Muscle layer of duodenum (tissue), 2 donors: ENCODE measurements around the gene FAM193A.
"Not testable (repeated sequence)": the region's sequence is repeated elsewhere in the genome, so short reads cannot be mapped to it uniquely, and the experiment has no call there.

Experiments used
- H3K27ac ChIP-seq: one replicate; pipeline ENCODE4 v1.7.0; 2013; ENCODE audit warnings: mild to moderate bottlenecking, low read length
- H3K27me3 ChIP-seq: one replicate; pipeline ENCODE4 v1.7.0; 2013; ENCODE audit warnings: low read depth, mild to moderate bottlenecking, control low read depth, low read length
- H3K36me3 ChIP-seq, 2 donors: one replicate each; pipeline ENCODE4 v1.7.0; 2013; ENCODE audit warnings: low read length in 2 of 2, control low read depth in 1 of 2, mild to moderate bottlenecking in 1 of 2; ENCODE audit not compliant: insufficient read depth in 2 of 2, control insufficient read depth in 1 of 2
- H3K4me1 ChIP-seq, 2 donors: one replicate each; pipeline ENCODE4 v1.7.0; 2013; ENCODE audit warnings: low read length in 2 of 2, mild to moderate bottlenecking in 2 of 2, control low read depth in 1 of 2, moderate library complexity in 1 of 2; ENCODE audit not compliant: insufficient read depth in 2 of 2, control insufficient read depth in 1 of 2
- H3K4me3 ChIP-seq, 2 donors: one replicate each; pipeline ENCODE4 v1.7.0; 2013; ENCODE audit warnings: low read length in 2 of 2, low read depth in 1 of 2, mild to moderate bottlenecking in 1 of 2
- H3K9me3 ChIP-seq, 2 donors: one replicate each; pipeline ENCODE4 v1.7.0; 2013; ENCODE audit warnings: low read length in 2 of 2, control low read depth in 1 of 2, mild to moderate bottlenecking in 1 of 2; ENCODE audit not compliant: control insufficient read depth in 1 of 2
- donor health status: healthy.

Gene FAM193A

GRCh38 chr4:2771264-2771663 is 234.8 kb downstream of the FAM193A start:
- Histone ChIP-seq H3K9me3 (no peaks in the 10 kb centered on the region), H3K36me3 (no peaks in the 10 kb centered on the region), H3K4me3 (no peak overlapping the region), H3K27me3 (no peaks in the 10 kb centered on the region), H3K27ac (no peak overlapping the region), H3K4me1 (no peaks in the 10 kb centered on the region)

GRCh38 chr4:2780643-2781042 is 244.2 kb downstream of the FAM193A start:
- H3K4me3 ChIP-seq, H3K4me1 ChIP-seq, H3K9me3 ChIP-seq, H3K27me3 ChIP-seq, H3K36me3 ChIP-seq, H3K27ac ChIP-seq: not testable (repeated sequence)

GRCh38 chr4:2781911-2782310 is 245.5 kb downstream of the FAM193A start:
- Histone ChIP-seq H3K4me3 (no peak overlapping the region), H3K27me3 (no peaks in the 10 kb centered on the region), H3K4me1 (no peaks in the 10 kb centered on the region), H3K9me3 (peaks cover 0 to 6% of the 10 kb centered on the region in 2 donors), H3K36me3 (no peaks in the 10 kb centered on the region), H3K27ac (no peak overlapping the region)
